T-helper 2 cell (primary cell): ENCODE results near the gene CYP27C1.
A peak's percentile ranks its signal among the peaks of the same experiment; 100 is the strongest.
"Not testable (repeated sequence)": the region's sequence is repeated elsewhere in the genome, so short reads cannot be mapped to it uniquely, and the experiment has no call there.

Experiments used
- DNase-seq, 5 experiments: peaks; one replicate each; pipeline versions ENCODE4 v3.0.0 to v3.0.0-alpha.2; 2012 to 2022
- total RNA-seq, 2 donors: gene quantifications; one replicate each; lab custom pipeline; 2026; lab: John Stamatoyannopoulos, UW

The CYP27C1 gene, protein sequence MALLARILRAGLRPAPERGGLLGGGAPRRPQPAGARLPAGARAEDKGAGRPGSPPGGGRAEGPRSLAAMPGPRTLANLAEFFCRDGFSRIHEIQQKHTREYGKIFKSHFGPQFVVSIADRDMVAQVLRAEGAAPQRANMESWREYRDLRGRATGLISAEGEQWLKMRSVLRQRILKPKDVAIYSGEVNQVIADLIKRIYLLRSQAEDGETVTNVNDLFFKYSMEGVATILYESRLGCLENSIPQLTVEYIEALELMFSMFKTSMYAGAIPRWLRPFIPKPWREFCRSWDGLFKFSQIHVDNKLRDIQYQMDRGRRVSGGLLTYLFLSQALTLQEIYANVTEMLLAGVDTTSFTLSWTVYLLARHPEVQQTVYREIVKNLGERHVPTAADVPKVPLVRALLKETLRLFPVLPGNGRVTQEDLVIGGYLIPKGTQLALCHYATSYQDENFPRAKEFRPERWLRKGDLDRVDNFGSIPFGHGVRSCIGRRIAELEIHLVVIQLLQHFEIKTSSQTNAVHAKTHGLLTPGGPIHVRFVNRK
- 0.13 to 0.31 reads per million in 2 donors for total RNA-seq

DNA sequence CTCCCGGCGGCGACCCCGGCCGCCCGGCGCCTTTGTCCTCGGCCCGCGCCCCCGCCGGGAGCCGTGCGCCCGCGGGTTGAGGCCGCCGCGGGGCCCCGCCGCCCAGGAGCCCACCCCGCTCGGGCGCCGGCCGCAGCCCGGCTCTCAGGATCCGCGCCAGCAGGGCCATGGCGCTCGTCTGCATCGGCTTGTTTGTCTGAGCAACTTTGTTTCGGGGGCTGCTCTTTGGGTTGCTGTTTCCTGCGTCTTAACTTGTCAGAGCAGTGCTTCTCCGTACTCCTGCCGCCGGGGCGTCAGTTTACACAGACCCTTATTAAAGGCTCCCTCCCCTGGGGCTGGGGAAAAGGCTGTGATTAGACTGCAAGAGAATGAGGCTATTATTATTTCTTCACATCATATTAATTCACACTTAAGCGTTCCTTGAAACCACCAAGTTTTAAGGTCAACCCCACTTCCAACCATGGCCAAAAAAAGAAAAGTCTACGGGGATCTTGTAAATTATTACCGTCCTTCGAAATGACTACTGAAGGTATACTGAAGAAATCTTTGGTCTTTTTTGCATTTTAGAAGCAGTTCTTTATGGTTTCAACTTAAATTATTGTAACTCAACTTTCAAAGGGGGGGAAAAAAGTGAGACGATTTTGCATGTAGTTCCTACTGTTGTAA, at the start of gene CYP27C1:
Gene CYP27C1, minus strand, starts transcription at position 198 of the 666 bp plus-strand sequence. Its CDS starts 29 bp downstream, at position 169.
- DNase-seq, result no peak

DNA sequence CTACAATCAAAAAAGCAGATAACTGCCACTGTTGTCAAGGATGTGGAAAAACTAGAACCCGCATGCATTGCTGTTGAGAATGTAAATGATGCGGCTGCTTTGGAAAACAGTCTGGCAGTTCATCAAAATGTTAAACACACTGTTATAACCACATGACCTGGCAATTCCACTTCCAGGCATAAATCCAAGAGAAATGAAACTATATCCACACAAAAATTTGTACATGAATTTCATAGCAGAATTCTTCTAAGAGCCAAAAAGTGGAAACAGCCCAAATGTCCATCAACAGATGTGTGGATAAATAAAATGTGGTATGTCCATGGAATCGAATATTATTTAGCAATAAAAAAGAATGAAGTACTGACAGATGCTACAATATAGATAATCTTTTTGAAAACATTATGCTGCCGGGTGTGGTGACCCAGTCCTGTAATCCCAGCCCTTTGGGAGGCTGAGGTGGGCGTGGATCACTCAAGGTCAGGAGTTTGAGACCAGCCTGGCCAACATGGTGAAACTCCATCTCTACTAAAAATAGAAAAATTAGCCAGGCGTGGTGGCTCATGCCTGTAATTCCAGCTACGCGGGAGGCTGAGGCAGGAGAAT, 41.8 kb upstream of the CYP27C1 start:
- no peak for DNase-seq

DNA sequence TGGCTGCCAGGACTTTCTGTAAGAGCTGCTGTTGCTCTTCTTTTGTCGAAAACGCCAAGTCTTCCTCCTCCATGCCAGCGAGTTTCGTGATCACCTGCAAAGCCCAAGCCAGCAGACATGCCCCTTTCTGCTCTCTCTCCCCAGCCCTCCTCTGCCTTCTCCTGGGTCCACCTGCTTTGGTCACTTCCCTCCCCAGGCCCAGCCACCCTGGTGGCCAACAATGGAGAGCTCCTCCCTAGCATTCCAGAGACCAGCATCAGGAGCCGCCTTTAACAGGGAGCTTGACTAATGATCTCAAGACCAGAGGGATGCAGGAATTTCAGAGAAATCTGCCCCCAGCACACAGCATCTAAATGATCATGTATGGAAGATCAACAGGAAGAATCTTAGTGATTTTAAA, 39.3 kb upstream of the CYP27C1 start:
- no peak for DNase-seq

DNA sequence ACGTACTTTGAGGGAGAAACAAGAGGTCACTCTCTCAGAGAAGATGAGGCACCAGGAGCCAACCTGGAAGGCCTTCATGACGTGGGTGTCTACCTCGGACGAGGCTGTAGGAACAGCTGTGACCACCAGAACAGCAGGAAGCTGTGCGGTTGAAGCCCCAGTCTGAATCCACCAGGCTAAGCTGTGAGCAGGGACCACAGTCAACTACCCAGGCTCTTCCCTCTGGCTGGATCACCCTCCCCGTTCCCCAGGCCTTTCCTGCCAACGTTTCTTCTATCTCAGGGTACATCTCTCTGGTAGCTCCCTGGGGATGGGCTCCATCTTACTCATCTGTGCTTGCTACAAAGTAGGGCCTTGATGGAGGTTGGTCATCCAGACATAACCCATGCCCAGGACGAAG, 36.8 kb upstream of the CYP27C1 start:
- DNase-seq, result no peak

DNA sequence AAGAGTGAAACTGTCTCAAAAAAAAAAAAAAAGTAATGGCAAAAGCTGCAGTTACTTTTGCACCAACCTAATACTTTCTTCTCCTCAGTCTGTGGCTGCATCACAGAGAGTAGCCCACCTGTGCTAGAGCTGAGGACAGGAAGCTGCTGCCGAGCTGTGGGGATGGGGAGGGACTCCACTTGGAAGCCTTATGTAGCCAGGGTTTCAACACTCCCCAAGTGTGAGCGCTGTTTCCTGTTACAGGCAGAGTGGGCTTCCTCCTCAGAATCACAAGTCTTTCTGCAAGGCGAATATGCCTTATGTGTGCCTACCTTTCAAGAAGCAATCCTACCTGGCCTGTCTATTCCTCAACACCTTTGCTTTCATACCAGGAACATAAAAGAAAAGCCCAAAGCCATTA, 36.3 kb upstream of the CYP27C1 start:
- DNase-seq, result no peak

DNA sequence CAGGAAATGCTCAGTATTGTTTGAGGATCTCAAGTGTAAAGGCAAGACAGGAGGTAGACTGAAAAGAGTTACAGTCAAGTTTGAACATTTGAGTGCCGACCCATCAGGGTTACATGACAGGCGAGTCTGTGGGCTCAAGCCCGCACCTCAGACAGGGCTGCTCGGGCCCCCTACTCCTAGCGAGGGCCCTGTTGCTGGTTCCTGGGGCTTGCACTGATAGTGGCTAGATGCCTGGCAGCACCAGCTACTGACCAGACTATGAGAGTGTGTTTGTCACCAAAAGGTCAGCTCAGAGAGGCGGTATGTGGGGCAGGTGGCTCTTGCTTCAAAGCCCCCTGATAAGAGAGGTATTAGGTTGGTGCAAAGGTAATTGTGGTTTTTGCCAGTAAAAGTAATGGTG, 35.6 kb upstream of the CYP27C1 start:
- DNase-seq, result no peak

DNA sequence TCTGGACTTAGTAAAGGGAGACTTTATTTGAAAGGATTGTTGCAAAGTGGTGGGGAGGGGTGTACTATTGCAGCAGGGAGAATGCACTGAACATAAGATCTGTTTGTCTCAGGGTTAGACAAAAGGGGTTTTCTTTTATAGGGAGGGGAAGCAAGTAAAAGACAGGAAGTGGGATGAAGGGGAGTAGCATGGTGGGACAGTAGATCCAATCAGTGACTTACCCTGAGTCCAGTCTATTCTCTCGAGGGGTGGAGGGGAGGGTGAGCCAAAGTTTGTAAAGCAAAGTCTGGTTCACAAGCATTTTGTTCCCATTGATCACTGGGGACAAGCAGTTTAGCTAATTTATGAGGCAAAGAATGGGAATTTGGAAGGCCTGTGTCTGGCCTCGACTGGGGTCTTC, 35.0 kb upstream of the CYP27C1 start:
- DNase-seq, result no peak

DNA sequence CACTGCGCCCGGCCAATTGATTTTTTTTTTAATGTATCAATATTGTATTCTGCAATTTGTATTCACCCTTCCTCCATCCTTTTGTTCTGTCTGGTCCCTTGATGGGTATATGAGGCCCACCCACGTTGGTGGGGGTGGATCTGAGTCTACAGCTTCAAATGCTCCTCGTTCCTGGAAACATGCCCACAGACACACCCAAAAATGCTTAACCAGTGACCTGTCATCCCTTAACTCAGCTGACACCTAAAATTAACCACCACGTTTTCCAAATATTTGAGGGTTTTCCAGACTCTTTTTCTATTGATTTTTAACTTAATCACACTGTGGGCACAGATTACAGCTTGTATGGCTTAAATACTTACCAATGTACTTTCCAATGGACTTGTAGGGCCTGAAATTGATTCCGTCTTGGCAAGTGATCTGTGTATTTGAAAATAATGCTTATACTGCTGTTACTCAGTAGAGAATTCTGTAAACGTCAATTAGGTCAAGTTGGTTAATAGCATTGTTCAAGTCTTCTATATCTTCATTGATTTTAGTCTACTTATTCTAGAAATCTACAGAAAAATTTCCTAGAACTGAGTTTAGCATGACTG, 34.4 kb upstream of the CYP27C1 start:
- DNase-seq, result no peak

DNA sequence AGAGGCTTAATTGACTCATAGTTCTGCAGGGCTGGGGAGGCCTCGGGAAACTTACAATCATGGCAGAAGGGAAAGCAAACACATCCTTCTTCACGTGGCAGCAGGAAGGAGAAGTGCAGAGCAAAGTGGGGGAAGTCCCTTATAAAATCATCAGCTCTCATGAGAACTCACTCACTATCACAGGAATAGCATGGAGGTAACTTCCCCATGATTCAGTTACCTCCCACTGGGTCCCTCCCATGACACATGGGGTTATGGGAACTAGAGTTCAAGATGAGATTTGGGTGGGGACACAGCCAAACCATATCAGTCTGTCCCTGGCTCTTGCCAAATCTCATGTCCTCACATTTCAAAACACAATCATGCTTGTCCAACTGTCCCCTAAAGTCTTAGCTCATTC, 21.1 kb upstream of the CYP27C1 start:
- DNase-seq, result not testable (repeated sequence)

DNA sequence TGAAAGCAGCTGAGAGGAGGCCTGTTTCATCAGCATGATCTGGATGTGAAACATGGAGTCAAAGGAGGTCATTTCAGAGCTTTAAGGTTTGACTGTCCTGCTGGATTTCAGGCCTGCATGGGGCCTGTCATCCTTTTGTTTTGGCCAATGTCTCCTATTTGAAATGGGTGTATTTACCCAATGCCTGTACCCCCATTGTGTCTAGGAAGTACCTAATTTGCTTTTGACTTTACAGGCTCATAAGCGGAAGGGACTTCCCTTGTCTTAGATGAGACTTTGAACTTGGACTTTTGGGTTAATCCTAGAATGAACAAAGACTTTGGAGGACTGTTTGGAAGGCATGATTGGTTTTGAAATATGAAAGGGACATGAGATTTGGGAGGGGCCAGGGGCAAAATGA, 19.3 kb upstream of the CYP27C1 start:
- no peak for DNase-seq

DNA sequence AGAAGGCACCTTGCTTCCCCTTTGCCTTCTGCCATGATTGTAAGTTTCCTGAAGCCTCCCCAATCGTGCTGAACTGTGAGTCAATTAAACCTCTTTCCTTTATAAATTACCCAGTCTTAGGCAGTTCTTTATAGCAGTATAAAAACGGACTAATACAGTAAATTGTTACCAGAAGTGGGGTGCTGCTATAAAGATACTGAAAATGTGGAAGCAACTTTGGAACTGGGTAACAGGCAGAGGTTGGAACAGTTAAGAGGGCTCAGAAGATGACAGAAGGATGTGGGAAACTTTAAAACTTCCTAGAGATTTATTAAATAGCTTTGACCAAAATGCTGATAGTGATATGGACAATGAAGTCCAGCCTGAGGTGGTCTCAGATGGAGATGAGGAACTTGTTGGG, 17.7 kb upstream of the CYP27C1 start:
- DNase-seq, result not testable (repeated sequence)

DNA sequence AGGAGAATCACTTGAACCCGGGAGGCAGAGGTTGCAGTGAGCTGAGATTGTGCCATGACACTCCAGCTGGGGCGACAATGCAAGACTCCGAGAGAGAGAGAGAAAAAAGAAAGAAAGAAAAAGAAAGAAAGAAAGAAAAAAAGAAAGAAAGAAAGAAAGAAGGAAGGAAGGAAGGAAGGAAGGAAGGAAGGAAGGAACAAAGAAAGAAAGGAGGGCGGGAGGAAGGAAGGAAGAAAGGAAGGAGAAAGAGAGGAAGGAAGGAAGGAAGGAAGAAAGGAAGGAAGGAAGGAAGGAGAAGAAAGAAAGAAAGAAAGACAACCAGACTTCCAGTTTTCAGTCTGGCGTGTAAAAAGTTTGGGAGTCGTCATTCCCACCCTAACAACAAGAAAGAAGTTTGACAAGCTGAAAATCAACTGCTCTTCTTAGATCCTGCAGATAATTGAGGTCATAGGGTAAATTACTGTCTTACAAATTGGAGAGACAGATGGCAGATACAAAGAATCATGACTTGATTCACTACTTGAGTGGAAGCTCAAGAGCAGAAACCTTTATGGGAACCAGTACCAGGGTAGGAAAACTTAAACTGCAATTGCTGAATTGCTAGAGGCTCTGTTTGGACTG, 15.1 kb upstream of the CYP27C1 start:
- DNase-seq, result no peak

DNA sequence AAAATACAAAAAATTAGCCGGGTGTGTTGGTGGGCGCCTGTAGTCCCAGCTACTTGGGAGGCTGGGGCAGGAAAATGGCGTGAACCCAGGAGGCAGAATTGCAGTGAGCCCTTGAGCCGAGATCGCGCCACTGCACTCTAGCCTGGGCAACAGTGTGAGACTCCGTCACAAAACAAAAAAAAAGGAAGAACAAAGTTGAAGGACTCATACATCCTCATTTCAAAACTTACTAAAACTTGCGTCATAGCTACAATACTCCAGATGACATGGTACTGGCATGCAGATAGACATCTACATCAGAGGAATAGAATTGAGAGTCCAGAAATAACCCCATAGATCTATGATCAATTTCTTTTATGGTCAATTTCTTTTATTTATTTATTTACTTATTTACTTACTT, 13.6 kb upstream of the CYP27C1 start:
- no peak for DNase-seq

DNA sequence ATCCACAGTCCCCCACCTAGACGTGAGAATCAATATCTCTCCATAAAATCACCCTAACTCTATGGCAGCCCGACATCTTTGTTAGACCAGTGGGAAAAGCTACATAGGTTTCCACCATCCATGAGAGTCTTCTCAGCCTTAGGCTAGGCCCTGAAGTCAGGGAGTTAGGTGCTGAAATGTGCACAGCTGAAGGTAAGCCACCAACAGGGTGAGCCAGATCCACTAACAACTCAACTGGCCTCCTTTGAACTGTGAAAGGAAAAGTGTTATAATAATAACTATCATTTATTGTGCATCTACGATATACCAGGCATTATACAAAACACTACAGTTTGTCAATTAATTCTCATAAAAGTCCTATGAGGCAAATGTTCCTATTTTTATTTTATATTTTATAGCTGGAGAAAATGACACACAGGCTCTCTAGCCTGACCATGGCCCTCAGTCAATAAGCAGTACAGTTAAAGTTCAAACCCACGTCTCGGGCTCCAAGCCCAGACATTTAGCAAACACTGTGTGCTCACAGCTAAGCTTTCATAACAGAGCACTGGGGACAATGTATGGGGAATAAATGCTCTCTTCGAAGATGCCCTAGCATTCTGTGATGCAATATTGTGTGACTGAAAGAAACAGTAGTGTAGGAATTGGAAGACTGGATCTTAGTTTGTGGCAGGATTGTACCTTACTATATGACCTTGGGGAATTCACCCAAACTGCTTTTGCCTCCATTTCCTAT, 11.2 kb upstream of the CYP27C1 start:
- no peak for DNase-seq

DNA sequence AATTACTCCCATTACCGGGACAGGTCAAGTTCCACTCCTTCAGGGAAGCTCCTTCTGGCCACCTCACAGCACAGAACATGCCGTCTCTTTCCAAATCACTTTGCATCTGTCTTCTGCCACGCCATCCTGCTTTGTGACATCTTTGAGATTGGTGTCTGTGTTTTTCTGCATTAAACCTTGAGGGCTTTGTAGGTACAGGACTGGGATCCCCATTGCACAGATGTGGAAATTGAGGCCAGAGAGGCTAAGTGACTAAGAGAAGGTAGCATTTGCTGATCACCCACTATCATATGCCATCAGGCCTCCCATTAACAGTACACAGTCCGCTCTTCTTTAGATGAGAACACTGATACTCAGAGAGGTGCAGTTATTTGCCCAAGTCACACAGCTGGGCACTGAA, 9.5 kb upstream of the CYP27C1 start:
- no peak for DNase-seq

DNA sequence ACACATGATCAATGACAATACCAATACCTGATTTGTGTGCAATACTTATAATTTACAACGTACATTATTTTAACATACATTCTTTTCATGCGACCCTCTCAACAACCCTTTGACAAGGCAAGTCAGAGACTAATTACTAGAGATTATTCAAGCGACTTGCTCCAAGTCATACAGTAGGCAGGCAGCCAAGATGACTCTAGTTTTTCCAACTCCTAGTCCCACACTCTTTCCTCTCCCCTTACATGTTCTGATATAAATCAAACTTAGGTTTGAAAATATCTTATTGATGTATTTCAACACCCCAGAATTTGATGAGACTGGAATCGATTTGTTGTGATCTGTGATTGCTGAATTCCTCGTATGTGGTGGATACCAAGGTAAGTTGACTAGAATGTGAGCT, 8.0 kb upstream of the CYP27C1 start:
- no peak for DNase-seq

DNA sequence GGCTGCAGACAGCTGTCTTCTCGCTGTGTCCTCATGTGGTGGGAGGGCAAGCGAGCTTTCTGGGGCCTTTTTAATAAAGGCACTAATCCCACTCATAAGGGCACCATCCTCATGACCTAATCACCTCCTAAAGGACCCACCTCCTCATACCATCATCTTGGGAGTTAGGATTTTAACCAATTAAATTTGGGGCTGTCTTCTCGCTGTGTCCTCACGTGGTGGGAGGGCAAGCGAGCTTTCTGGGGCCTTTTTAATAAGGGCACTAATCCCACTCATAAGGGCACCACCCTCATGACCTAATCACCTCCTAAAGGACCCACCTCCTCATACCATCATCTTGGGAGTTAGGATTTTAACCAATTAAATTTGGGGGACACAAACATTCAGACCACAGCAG, 7.2 kb upstream of the CYP27C1 start:
- not testable (repeated sequence) for DNase-seq

DNA sequence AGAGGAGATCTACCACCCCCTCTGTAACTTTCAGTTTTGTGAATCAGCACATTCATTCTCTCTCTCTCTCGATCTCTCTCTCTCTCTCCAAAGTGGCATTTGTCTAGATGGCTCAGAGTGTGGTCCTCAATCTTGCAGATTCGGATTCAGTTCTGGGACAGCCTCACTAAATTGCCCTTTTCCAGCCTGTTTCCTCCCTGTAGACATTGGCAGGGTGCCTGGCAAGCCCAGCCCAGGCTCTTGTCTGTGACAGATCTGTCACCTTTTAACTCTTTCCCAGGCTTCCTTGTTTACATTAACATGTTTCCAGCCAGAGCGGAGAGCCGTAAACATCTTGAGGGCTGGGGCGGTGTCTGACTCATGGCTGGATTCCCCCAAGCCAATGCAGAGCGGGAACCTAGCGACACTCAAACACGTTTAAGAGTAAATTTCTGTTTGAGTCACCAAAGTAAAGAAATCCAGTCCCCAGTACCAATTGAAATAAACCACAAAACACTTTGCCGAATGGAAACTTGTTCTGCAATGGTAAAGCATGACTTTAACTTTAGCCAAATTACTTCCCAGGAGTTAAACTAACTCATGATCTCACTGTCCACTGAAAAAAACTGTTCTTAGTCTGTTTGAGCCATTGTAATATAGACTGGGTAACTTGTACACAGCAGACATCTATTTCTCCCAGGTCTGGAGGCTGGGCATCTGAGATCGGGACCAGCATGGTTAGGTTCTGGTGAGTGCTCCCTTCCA, 6.6 kb upstream of the CYP27C1 start:
- DNase-seq, result peak in 2 of 5 experiments; percentile 15 to 80

DNA sequence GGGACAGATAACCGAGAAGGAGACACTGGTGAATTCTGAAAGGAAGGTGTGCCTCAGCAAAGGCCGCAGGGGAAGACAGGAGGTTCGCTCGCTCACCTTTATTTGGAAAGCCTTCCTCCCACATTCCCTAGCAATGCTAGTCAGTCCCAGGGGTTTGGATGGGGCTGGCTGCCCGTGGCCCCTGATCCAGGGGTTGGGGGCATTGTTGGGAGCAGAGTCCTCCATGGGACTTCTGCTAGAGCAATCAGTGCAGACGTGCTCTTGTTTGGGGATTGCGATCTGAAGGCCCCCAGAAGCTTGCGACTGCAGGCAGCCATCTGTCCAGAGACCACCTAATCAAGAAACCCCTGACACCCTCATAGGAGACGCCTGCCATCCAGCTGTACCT, 6.0 kb upstream of the CYP27C1 start:
- DNase-seq, result no peak

DNA sequence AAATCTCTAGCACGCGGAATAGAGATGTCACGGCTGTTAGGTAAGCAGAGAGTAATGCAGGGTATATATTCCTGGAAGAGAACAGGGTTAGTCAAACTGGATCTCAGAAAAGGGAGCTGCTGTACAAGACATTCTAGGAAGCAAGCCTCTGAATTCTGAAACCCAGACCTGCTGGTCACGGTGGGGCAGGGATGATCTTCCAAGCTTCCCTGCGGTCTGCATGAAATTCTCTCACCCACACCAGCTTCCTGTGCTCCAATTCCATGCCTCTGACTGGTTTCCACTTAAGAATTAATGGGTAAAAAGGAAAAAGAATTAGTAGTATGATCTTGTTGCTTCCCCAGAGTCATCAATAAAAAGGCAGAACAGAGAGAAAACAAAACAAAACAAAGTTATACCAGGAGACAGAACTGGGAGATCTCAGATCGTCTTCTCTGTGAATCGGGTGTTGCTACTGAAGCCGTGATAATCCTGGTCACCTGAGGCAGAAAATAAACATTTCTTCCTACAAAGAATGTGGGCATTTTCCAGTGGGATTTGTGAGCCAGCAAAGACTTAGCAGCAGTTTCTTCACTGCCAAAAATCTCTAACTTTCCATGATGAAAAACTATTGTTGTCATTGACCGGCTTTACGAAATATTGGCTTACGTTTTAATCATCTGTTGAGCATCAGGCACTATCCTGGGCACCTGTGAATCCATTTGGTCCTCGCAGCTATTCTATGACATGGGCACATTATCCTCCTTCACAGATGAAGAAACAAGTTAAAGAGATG, 5.3 kb upstream of the CYP27C1 start:
- no peak for DNase-seq
